ENCODE data around the gene TSNAX.

DNA sequence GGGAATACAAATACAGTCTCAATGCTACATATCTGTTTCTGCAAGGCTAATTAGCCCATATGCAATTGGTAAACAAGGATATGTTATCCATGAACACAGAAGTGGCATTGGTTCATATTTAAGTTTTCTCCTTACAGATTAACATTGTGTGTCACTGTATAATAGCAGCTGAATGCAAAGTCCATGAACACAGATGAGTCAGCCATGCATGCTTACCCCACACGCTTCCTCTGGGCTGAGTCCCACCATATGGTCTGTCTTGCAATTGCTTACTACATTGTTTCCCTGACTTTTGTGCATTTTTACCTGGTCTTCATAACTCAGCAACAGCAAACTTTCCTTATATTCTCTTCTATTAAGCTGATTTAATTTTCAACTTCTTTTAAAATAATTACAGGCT lies 41.5 kb upstream of the TSNAX start:
- TF ChIP-seq, protein P1, sequence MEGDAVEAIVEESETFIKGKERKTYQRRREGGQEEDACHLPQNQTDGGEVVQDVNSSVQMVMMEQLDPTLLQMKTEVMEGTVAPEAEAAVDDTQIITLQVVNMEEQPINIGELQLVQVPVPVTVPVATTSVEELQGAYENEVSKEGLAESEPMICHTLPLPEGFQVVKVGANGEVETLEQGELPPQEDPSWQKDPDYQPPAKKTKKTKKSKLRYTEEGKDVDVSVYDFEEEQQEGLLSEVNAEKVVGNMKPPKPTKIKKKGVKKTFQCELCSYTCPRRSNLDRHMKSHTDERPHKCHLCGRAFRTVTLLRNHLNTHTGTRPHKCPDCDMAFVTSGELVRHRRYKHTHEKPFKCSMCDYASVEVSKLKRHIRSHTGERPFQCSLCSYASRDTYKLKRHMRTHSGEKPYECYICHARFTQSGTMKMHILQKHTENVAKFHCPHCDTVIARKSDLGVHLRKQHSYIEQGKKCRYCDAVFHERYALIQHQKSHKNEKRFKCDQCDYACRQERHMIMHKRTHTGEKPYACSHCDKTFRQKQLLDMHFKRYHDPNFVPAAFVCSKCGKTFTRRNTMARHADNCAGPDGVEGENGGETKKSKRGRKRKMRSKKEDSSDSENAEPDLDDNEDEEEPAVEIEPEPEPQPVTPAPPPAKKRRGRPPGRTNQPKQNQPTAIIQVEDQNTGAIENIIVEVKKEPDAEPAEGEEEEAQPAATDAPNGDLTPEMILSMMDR (IDR thresholded peaks at IDR 0.05; ENCODE audit: insufficient read depth, low read length): no peak
- no peak for TF ChIP-seq POLR2AphosphoS5 (IDR thresholded peaks at IDR 0.05; ENCODE audit: low read depth)
- TF ChIP-seq REST (IDR thresholded peaks at IDR 0.05; ENCODE audit: insufficient replicate concordance, low read depth): no peak

Measured in HL-60 (cell line).